ENCODE data around the gene SPRYD7. TPM values are rescaled to one million over a fixed set of nuclear protein-coding genes. Genes with fewer than 3 reads are reported as not detected.

The SPRYD7 gene, protein sequence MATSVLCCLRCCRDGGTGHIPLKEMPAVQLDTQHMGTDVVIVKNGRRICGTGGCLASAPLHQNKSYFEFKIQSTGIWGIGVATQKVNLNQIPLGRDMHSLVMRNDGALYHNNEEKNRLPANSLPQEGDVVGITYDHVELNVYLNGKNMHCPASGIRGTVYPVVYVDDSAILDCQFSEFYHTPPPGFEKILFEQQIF
- 8.3 TPM for total RNA-seq (ENCODE audit: unreplicated experiment)
- long read RNA-seq, transcript SPRYD7-201 (5 exons, 3,053 nt), result major isoform, 18 of 23 reads
- long read RNA-seq, partial matches to known transcripts, result 1 of 23 reads
- long read RNA-seq, other reads (novel, unspliced or antisense), result 4 of 23 reads

DNA sequence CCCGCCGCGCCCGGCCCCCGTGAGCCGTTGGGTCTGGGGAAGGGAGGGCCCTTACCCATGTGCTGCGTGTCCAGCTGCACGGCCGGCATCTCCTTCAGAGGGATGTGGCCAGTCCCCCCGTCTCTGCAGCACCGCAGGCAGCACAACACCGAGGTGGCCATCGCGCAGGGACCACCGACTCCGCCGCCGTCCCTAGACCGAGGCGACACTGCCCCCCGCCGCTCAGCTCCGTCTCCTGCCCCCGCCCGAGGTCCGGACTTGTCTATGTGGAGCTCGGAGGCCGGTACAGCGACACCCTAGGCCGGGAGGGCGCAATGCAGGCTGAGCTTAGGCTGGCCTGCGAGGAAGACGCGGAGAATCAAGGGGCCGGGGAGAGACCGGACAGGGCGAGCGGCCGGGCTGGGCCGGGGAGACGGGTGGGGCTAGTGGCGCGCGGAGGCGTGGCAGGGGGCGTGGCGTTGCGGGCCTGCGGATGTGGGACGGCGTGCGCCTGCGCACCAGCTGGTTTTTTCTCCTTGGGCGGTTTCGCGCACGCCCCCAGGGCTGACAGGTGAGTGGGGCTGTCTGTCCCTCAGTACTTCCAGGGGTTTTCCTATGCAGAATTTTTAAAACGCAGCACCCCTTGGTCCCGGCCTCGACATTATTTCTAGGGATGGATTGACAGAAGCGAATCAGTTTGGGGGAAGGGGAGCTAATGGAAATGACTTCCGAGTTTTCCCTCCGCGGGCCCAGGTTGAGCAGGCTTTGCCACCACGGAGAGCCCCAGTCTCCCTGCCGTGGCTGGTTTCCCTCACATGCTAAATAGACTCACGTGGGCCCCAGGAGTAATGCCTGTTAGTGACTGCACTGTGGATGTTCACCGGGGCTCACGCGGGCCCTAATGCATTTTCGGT is at the start of gene SPRYD7:
Gene SPRYD7 (minus strand): TSS at position 266 of the 893 bp plus-strand sequence. CDS start 105 bp downstream, at position 161.
- Mint-ChIP-seq H3K9me3 (ENCODE audit: unreplicated experiment) (peaks cover 5% of the 10 kb centered on the region), H3K4me3 (ENCODE audit: unreplicated experiment) (peak within 1 kb of the TSS; percentile 99), H3K4me1 (ENCODE audit: low read depth, unreplicated experiment) (no peaks in the 10 kb centered on the region), H3K36me3 (ENCODE audit: unreplicated experiment) (no peaks in the 10 kb centered on the region), H3K27me3 (ENCODE audit: unreplicated experiment) (no peaks in the 10 kb centered on the region), H3K27ac (ENCODE audit: unreplicated experiment) (peak within 1 kb of the TSS; percentile 92)
- peak; percentile 99 for DNase-seq
- TF ChIP-seq, protein P1, sequence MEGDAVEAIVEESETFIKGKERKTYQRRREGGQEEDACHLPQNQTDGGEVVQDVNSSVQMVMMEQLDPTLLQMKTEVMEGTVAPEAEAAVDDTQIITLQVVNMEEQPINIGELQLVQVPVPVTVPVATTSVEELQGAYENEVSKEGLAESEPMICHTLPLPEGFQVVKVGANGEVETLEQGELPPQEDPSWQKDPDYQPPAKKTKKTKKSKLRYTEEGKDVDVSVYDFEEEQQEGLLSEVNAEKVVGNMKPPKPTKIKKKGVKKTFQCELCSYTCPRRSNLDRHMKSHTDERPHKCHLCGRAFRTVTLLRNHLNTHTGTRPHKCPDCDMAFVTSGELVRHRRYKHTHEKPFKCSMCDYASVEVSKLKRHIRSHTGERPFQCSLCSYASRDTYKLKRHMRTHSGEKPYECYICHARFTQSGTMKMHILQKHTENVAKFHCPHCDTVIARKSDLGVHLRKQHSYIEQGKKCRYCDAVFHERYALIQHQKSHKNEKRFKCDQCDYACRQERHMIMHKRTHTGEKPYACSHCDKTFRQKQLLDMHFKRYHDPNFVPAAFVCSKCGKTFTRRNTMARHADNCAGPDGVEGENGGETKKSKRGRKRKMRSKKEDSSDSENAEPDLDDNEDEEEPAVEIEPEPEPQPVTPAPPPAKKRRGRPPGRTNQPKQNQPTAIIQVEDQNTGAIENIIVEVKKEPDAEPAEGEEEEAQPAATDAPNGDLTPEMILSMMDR (IDR thresholded peaks at IDR 0.05; ENCODE audit: partially characterized antibody, unreplicated experiment), result peak; percentile 88

DNA sequence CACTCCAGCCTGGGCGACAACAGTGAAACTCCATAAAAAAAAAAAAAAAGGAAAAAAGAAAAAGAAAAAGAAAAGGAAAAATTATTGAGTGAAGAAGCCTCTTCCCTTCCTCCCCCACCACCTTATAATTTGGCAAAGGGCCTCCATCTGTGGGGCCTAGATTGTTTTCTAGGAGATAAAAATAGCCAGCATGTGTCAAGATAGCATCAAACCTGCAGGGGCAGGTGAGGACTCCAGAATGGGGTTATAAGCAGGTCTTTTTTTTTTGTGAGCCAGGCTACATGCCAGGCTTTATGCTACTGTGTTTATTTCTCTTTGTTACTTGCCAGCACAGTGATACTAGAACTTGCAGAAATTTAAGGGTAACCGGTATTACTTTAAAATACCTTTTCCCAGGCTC is 49.0 kb upstream of the SPRYD7 start:
- peaks cover 7% of the 10 kb centered on the region for H3K27me3 Mint-ChIP-seq (ENCODE audit: unreplicated experiment)
- no peak overlapping the region for H3K27ac Mint-ChIP-seq (ENCODE audit: unreplicated experiment)
- DNase-seq, result no peak
- no peak overlapping the region for H3K4me3 Mint-ChIP-seq (ENCODE audit: unreplicated experiment)
- H3K9me3 Mint-ChIP-seq (ENCODE audit: unreplicated experiment), result no peaks in the 10 kb centered on the region
- no peaks in the 10 kb centered on the region for H3K36me3 Mint-ChIP-seq (ENCODE audit: unreplicated experiment)
- TF ChIP-seq, protein P1 (IDR thresholded peaks at IDR 0.05; ENCODE audit: partially characterized antibody, unreplicated experiment), result no peak
- no peaks in the 10 kb centered on the region for H3K4me1 Mint-ChIP-seq (ENCODE audit: low read depth, unreplicated experiment)

DNA sequence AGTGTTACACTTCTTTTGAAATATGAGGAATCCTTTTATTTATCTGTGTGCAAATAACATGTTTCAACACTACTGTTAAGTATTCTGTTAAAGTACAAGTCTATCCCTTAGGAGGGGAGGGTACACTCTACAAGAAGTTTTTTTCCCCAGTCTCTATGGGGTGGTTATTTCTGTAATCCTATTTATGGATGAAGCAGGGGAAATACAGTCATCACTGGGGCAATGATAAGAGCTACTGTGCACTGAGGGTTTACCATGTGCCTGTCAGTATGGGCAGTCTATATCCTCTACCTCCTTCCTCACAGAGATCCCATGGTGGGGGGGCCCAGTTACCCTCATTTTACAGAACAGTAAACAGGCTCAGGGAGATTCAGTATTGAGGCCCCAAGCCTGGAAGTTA is 44.1 kb upstream of the SPRYD7 start:
- no peaks in the 10 kb centered on the region for H3K36me3 Mint-ChIP-seq (ENCODE audit: unreplicated experiment)
- TF ChIP-seq, protein P1 (IDR thresholded peaks at IDR 0.05; ENCODE audit: partially characterized antibody, unreplicated experiment), result no peak
- no peaks in the 10 kb centered on the region for H3K9me3 Mint-ChIP-seq (ENCODE audit: unreplicated experiment)
- H3K4me3 Mint-ChIP-seq (ENCODE audit: unreplicated experiment), result no peak overlapping the region
- H3K4me1 Mint-ChIP-seq (ENCODE audit: low read depth, unreplicated experiment), result no peaks in the 10 kb centered on the region
- DNase-seq, result no peak
- no peak overlapping the region for H3K27ac Mint-ChIP-seq (ENCODE audit: unreplicated experiment)
- peaks cover 5% of the 10 kb centered on the region for H3K27me3 Mint-ChIP-seq (ENCODE audit: unreplicated experiment)

DNA sequence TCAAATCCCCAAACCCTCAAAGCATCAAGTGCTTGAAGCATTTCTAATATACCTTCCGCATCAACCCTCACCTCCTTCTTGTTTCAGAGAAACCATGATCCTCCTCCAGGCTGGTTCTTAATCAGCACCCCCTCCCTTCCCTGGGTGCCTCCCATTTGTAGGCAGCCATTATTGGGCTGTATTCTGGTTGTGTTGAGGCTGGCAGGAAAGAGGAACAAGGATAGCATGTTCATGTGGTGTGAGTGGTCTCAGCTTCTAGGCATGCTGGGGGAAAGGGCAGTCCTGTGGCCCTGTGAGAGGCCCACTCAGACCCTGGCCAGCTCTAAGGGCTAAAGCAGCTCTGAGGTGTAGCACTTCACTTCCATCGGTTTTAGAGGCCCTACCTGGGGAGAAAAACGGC is 41.9 kb upstream of the SPRYD7 start:
- TF ChIP-seq, protein P1 (IDR thresholded peaks at IDR 0.05; ENCODE audit: partially characterized antibody, unreplicated experiment), result no peak

More for the DNA sequence above, 41.9 kb upstream of the SPRYD7 start:
- H3K9me3 Mint-ChIP-seq (ENCODE audit: unreplicated experiment), result no peaks in the 10 kb centered on the region
- peaks cover 9% of the 10 kb centered on the region for H3K27me3 Mint-ChIP-seq (ENCODE audit: unreplicated experiment)
- DNase-seq, result no peak
- no peaks in the 10 kb centered on the region for H3K36me3 Mint-ChIP-seq (ENCODE audit: unreplicated experiment)
- no peak overlapping the region for H3K4me3 Mint-ChIP-seq (ENCODE audit: unreplicated experiment)
- H3K27ac Mint-ChIP-seq (ENCODE audit: unreplicated experiment), result no peak overlapping the region
- H3K4me1 Mint-ChIP-seq (ENCODE audit: low read depth, unreplicated experiment), result no peaks in the 10 kb centered on the region
